Panc1 (cell line): ENCODE measurements around the gene ADAD2. TPM values are rescaled to one million over a fixed set of nuclear protein-coding genes. Genes with fewer than 3 reads are reported as not detected.

ENCODE experiments used
- ATAC-seq: fragments of 200-7000 bp; cut with Tn5 transposase; 2 replicates; pipeline ENCODE4 v1.9.1; 2020; ENCODE audit warnings: mild to moderate bottlenecking, moderate library complexity
- BruUV-seq: library from RNA; stranded (reverse); fragments of 400-500 nt; replicated peaks from 2 replicates; lab custom pipeline; 2021; lab: Mats Ljungman, UMichigan
- CTCF ChIA-PET: fragments of 300-600 bp; sonication (Branson Sonifier 250); formaldehyde crosslinking; loops from one replicate; lab custom pipeline; 2022; ENCODE audit warnings: antibody characterized with exemption; lab: Charles Lee
- POLR2A ChIA-PET: fragments of 300-600 bp; sonication (Branson Sonifier 250); formaldehyde crosslinking; loops from one replicate; lab custom pipeline; 2022; ENCODE audit warnings: antibody characterized with exemption; lab: Charles Lee
- DNase-seq: peaks from one replicate; pipeline ENCODE4 v3.0.0-alpha.2; 2010; ENCODE audit warnings: low read depth, low spot score
- H3K27ac ChIP-seq: 2 replicates; pipeline ENCODE4 v1.5.1; 2011; ENCODE audit warnings: mild to moderate bottlenecking, low read length, inconsistent platforms
- H3K27me3 ChIP-seq: fragments of 200-500 bp; sonication (Bioruptor generic); 2 replicates; pipeline ENCODE4 v1.6.0; 2014; ENCODE audit warnings: low read length, inconsistent platforms; ENCODE audit not compliant: control insufficient read depth, insufficient read depth
- H3K36me3 ChIP-seq: fragments of 200-500 bp; sonication (Bioruptor generic); 2 replicates; pipeline ENCODE4 v1.5.1; 2014; ENCODE audit warnings: inconsistent platforms, mild to moderate bottlenecking, low read length, moderate library complexity; ENCODE audit not compliant: control insufficient read depth, insufficient read depth
- H3K4me1 ChIP-seq: 2 replicates; pipeline ENCODE4 v1.5.1; 2011; ENCODE audit warnings: inconsistent platforms, mild to moderate bottlenecking, low read length, moderate library complexity; ENCODE audit not compliant: control insufficient read depth, insufficient read depth
- H3K4me3 ChIP-seq, 2 experiments: 2 replicates each; pipeline ENCODE4 v1.5.1; 2011 to 2012; ENCODE audit warnings: low read depth in 2 of 2, low read length in 2 of 2, mild to moderate bottlenecking in 2 of 2, inconsistent platforms in 1 of 2, moderate library complexity in 1 of 2
- H3K9me3 ChIP-seq: fragments of 200-500 bp; sonication (Bioruptor generic); 2 replicates; pipeline ENCODE4 v1.5.1; 2014; ENCODE audit warnings: low read depth, mild to moderate bottlenecking, inconsistent platforms, low read length, moderate library complexity; ENCODE audit not compliant: control insufficient read depth, insufficient read depth
- CTCF ChIP-seq: fragments of 450-650 bp; IDR thresholded peaks from 2 replicates; pipeline ENCODE4 v1.5.1; 2017; ENCODE audit warnings: mild to moderate bottlenecking
- POLR2AphosphoS5 ChIP-seq: IDR thresholded peaks from 2 replicates; pipeline ENCODE4 v1.6.1; 2012; ENCODE audit warnings: mild to moderate bottlenecking, low read depth, low read length, moderate library complexity
- REST ChIP-seq, 2 experiments: IDR thresholded peaks; 2 replicates each; pipeline ENCODE4 v1.6.1; 2011 to 2012; ENCODE audit warnings: low read depth in 2 of 2, control low read depth in 1 of 2, low read length in 1 of 2, mild to moderate bottlenecking in 1 of 2, moderate library complexity in 1 of 2; ENCODE audit not compliant: insufficient read depth in 1 of 2
- SIN3A ChIP-seq: IDR thresholded peaks from 2 replicates; pipeline ENCODE4 v1.6.1; 2012; ENCODE audit warnings: low read depth, mild to moderate bottlenecking, low read length, moderate library complexity, borderline replicate concordance; ENCODE audit not compliant: insufficient read depth
- TCF7L2 ChIP-seq: IDR thresholded peaks from 2 replicates; pipeline ENCODE4 v1.6.1; 2011; ENCODE audit warnings: mild to moderate bottlenecking, low read depth, low read length, inconsistent platforms
- in situ Hi-C: cut with HindIII; loops from 2 replicates; pipeline ENCODE4 v1.10.0; 2016; ENCODE audit warnings: low sequenced_read_pairs, low pct_unique_long_range_greater_than_20kb
- intact Hi-C: fragments of 100-400 bp; cut with micrococcal nuclease; formaldehyde crosslinking; loops from one replicate; pipeline ENCODE4 v1.10.0; 2022; ENCODE audit not compliant: unreplicated experiment
- total RNA-seq: library from RNA; stranded (reverse); gene quantifications from one replicate; pipeline ENCODE4 v1.2.1, GENCODE V29; 2021; ENCODE audit not compliant: unreplicated experiment

The ADAD2 gene
- total RNA-seq, 1 experiment from 2014 or later, result not detected

- Histone ChIP-seq H3K36me3 (no peaks in the 10 kb centered on the region), H3K27me3 (no peaks in the 10 kb centered on the region), H3K4me3 (no peak overlapping the region), H3K27ac (no peak overlapping the region), H3K9me3 (no peaks in the 10 kb centered on the region), H3K4me1 (peaks cover 22% of the 10 kb centered on the region)
- ChIA-PET POLR2A (no interaction called here), CTCF (no interaction called here)
- no peak for TF ChIP-seq CTCF
- no peak for TF ChIP-seq TCF7L2
- TF ChIP-seq REST (IDR thresholded peaks at IDR 0.05; ENCODE audit: insufficient read depth in 1 of 2, low read depth in 2 of 2, low read length in 1 of 2), result no peak
- in situ Hi-C loops, result no loop called here
- BruUV-seq, result no TSS peak
- ATAC-seq (no peak), DNase-seq (no peak)
- intact Hi-C loops, result no loop called here
Observed at GRCh38 chr16:84178892-84179611, 11.9 kb upstream of the ADAD2 start.

- intact Hi-C loops (loop anchor here (5.0 to 10.0 kb wide), 2 partner anchors 128 to 305 kb away; no protein-coding TSS in a partner anchor), in situ Hi-C loops (no loop called here)
- no TSS peak for BruUV-seq
- no peak for ATAC-seq
- POLR2A ChIA-PET, result no interaction called here
- no peaks in the 10 kb centered on the region for H3K9me3 ChIP-seq
- no peak for DNase-seq
- H3K27me3 ChIP-seq, result no peaks in the 10 kb centered on the region
- H3K4me1 ChIP-seq, result peaks cover 22% of the 10 kb centered on the region
- TF ChIP-seq REST (IDR thresholded peaks at IDR 0.05; ENCODE audit: insufficient read depth in 1 of 2, low read depth in 2 of 2, low read length in 1 of 2) (no peak), SIN3A (no peak), CTCF (no peak), POLR2AphosphoS5 (no peak), TCF7L2 (no peak)
- CTCF ChIA-PET, result no interaction called here
- H3K36me3 ChIP-seq, result no peaks in the 10 kb centered on the region
- H3K27ac ChIP-seq, result no peak overlapping the region
- no peak overlapping the region for H3K4me3 ChIP-seq
Observed at GRCh38 chr16:84179612-84180320, 11.2 kb upstream of the ADAD2 start.
